Measurements from ENCODE around the gene CLTCL1. TPM values are rescaled to one million over a fixed set of nuclear protein-coding genes. Genes with fewer than 3 reads are reported as not detected.

The CLTCL1 gene
- total RNA-seq, 2 donors from 2014 or later, result 0.66 to 2.3 TPM

GRCh38 chr22:19201869-19202798, 89.4 kb downstream of the CLTCL1 start:
- Histone ChIP-seq H3K4me1 (no peaks in the 10 kb centered on the region), H3K4me3 (no peak overlapping the region), H3K27ac (no peak overlapping the region), H3K36me3 (replicated peaks in 1 of 2; ENCODE audit: insufficient read depth in 1 of 2, low read depth in 2 of 2) (no peaks in the 10 kb centered on the region), H3K9me3 (no peaks in the 10 kb centered on the region), H3K27me3 (no peaks in the 10 kb centered on the region)
- DNase-seq, result no peak
- 89 to 94% methylated on average over 18 of the region's 18 CpGs for WGBS, 2 donors
- intact Hi-C loops (cut with DNase I), result no loop called here
- no peak for ATAC-seq
- TF ChIP-seq CTCF (IDR thresholded peaks at IDR 0.05) (no peak), POLR2A (IDR thresholded peaks at IDR 0.05) (no peak)

- no peak for DNase-seq
- H3K27me3 ChIP-seq, result no peaks in the 10 kb centered on the region
- no peaks in the 10 kb centered on the region for H3K36me3 ChIP-seq (replicated peaks in 1 of 2; ENCODE audit: insufficient read depth in 1 of 2, low read depth in 2 of 2)
- no peak overlapping the region for H3K27ac ChIP-seq
- no peak overlapping the region for H3K4me3 ChIP-seq
- no peaks in the 10 kb centered on the region for H3K9me3 ChIP-seq
- no peaks in the 10 kb centered on the region for H3K4me1 ChIP-seq
- TF ChIP-seq POLR2A (IDR thresholded peaks at IDR 0.05) (no peak), CTCF (IDR thresholded peaks at IDR 0.05) (no peak)
- intact Hi-C loops (cut with DNase I), result no loop called here
- no peak for ATAC-seq
- 91 to 92% methylated on average over 23 of the region's 23 CpGs for WGBS, 2 donors
These were observed 90.2 kb downstream of the CLTCL1 start for GRCh38 chr22:19201130-19201868.

- Histone ChIP-seq H3K9me3 (no peaks in the 10 kb centered on the region), H3K36me3 (replicated peaks in 1 of 2; ENCODE audit: insufficient read depth in 1 of 2, low read depth in 2 of 2) (no peaks in the 10 kb centered on the region), H3K4me1 (no peaks in the 10 kb centered on the region), H3K4me3 (no peak overlapping the region), H3K27me3 (no peaks in the 10 kb centered on the region), H3K27ac (no peak overlapping the region)
- no peak for TF ChIP-seq CTCF (IDR thresholded peaks at IDR 0.05)
- TF ChIP-seq POLR2A (IDR thresholded peaks at IDR 0.05), result no peak
- DNase-seq (no peak), ATAC-seq (no peak)
- 85% methylated on average over 8 of the region's 8 CpGs for WGBS, 2 donors
- intact Hi-C loops (cut with DNase I), result no loop called here
These were observed 92.0 kb downstream of the CLTCL1 start for GRCh38 chr22:19199479-19199878.

- DNase-seq (no peak), ATAC-seq (no peak)
- intact Hi-C loops (cut with DNase I), result no loop called here
- no peak for TF ChIP-seq POLR2A (IDR thresholded peaks at IDR 0.05)
- TF ChIP-seq CTCF (IDR thresholded peaks at IDR 0.05), result no peak
- no peaks in the 10 kb centered on the region for H3K4me1 ChIP-seq
- H3K36me3 ChIP-seq (replicated peaks in 1 of 2; ENCODE audit: insufficient read depth in 1 of 2, low read depth in 2 of 2), result no peaks in the 10 kb centered on the region
- H3K4me3 ChIP-seq, result no peak overlapping the region
- 78 to 90% methylated on average over 10 of the region's 10 CpGs for WGBS, 2 donors
- no peak overlapping the region for H3K27ac ChIP-seq
- H3K27me3 ChIP-seq, result no peaks in the 10 kb centered on the region
- no peaks in the 10 kb centered on the region for H3K9me3 ChIP-seq
These were observed 93.3 kb downstream of the CLTCL1 start for GRCh38 chr22:19197997-19198865.
